ENCODE results near the gene BNIP1. TPM values are rescaled to one million over a fixed set of nuclear protein-coding genes. Genes with fewer than 3 reads are reported as not detected.
"Not testable (repeated sequence)": the region's sequence is repeated elsewhere in the genome, so short reads cannot be mapped to it uniquely, and the experiment has no call there.

The BNIP1 gene
- total RNA-seq, 2 donors from 2014 or later, result 6.8 to 7.3 TPM

- H3K27ac Mint-ChIP-seq, result no peak overlapping the region
- H3K36me3 Mint-ChIP-seq (ENCODE audit: low read depth), result peaks cover 36% of the 10 kb centered on the region
- peaks cover 1% of the 10 kb centered on the region for H3K9me3 Mint-ChIP-seq
Observed at GRCh38 chr5:173114536-173114935, 29.8 kb upstream of the BNIP1 start.

GRCh38 chr5:173119719-173120118 is 24.6 kb upstream of the BNIP1 start:
- H3K27me3 Mint-ChIP-seq (ENCODE audit: insufficient read depth), result no peaks in the 10 kb centered on the region
- no peak overlapping the region for H3K27ac ChIP-seq (ENCODE audit: low read depth, low read length)
- no peak overlapping the region for H3K27ac Mint-ChIP-seq
- peaks cover 11% of the 10 kb centered on the region for H3K9me3 Mint-ChIP-seq
- no peaks in the 10 kb centered on the region for H3K4me1 Mint-ChIP-seq
- no peak overlapping the region for H3K9ac ChIP-seq (ENCODE audit: extremely low read depth, low read length, poor library complexity, severe bottlenecking)
- no peak for TF ChIP-seq CTCF (conservative IDR thresholded peaks at IDR 0.05)
- no peaks in the 10 kb centered on the region for H3K27me3 ChIP-seq (ENCODE audit: control insufficient read depth, insufficient read depth, low read length, poor library complexity, severe bottlenecking)
- no peaks in the 10 kb centered on the region for H3K9me3 ChIP-seq (ENCODE audit: control insufficient read depth, low read length)
- H3K4me3 ChIP-seq (ENCODE audit: low read length), result no peak overlapping the region
- no peak overlapping the region for H3K4me3 Mint-ChIP-seq
- H3K36me3 Mint-ChIP-seq (ENCODE audit: low read depth), result peaks cover 21% of the 10 kb centered on the region
- no peak for DNase-seq
- WGBS, 2 experiments (ENCODE audit: insufficient coverage in 1 of 2, insufficient read length in 1 of 2), result no CpG with 5 or more reads among the region's 1 CpG
- H3K36me3 ChIP-seq (ENCODE audit: control insufficient read depth, insufficient read depth, low read length), result no peaks in the 10 kb centered on the region
- H3K4me1 ChIP-seq (ENCODE audit: control insufficient read depth, insufficient read depth, low read length), result no peaks in the 10 kb centered on the region

More at GRCh38 chr5:173114536-173114935, 29.8 kb upstream of the BNIP1 start:
- Mint-ChIP-seq H3K27me3 (ENCODE audit: insufficient read depth) (no peaks in the 10 kb centered on the region), H3K4me1 (no peaks in the 10 kb centered on the region), H3K4me3 (no peak overlapping the region)
- Histone ChIP-seq H3K36me3 (ENCODE audit: control insufficient read depth, insufficient read depth, low read length) (no peaks in the 10 kb centered on the region), H3K9me3 (ENCODE audit: control insufficient read depth, low read length) (no peaks in the 10 kb centered on the region), H3K27ac (ENCODE audit: low read depth, low read length) (no peak overlapping the region), H3K4me3 (ENCODE audit: low read length) (no peak overlapping the region), H3K4me1 (ENCODE audit: control insufficient read depth, insufficient read depth, low read length) (no peaks in the 10 kb centered on the region), H3K9ac (ENCODE audit: extremely low read depth, low read length, poor library complexity, severe bottlenecking) (no peak overlapping the region), H3K27me3 (ENCODE audit: control insufficient read depth, insufficient read depth, low read length, poor library complexity, severe bottlenecking) (no peaks in the 10 kb centered on the region)
- DNase-seq, result no peak
- no peak for TF ChIP-seq CTCF (conservative IDR thresholded peaks at IDR 0.05)
- WGBS, 2 experiments (ENCODE audit: insufficient coverage in 1 of 2, insufficient read length in 1 of 2), result 94 to 100% methylated on average over 1 of the region's 1 CpG

- no peaks in the 10 kb centered on the region for H3K27me3 Mint-ChIP-seq (ENCODE audit: insufficient read depth)
- TF ChIP-seq CTCF (conservative IDR thresholded peaks at IDR 0.05), result no peak
- Histone ChIP-seq H3K27ac (ENCODE audit: low read depth, low read length) (no peak overlapping the region), H3K9ac (ENCODE audit: extremely low read depth, low read length, poor library complexity, severe bottlenecking) (no peak overlapping the region), H3K27me3 (ENCODE audit: control insufficient read depth, insufficient read depth, low read length, poor library complexity, severe bottlenecking) (no peaks in the 10 kb centered on the region), H3K9me3 (ENCODE audit: control insufficient read depth, low read length) (no peaks in the 10 kb centered on the region), H3K4me3 (ENCODE audit: low read length) (no peak overlapping the region), H3K4me1 (ENCODE audit: control insufficient read depth, insufficient read depth, low read length) (no peaks in the 10 kb centered on the region), H3K36me3 (ENCODE audit: control insufficient read depth, insufficient read depth, low read length) (no peaks in the 10 kb centered on the region)
- H3K9me3 Mint-ChIP-seq, result peaks cover 11% of the 10 kb centered on the region
- H3K27ac Mint-ChIP-seq, result no peak overlapping the region
- DNase-seq, result no peak
- H3K4me3 Mint-ChIP-seq, result no peak overlapping the region
- 60 to 84% methylated on average over 1 to 3 of the region's 3 CpGs for WGBS, 2 experiments (ENCODE audit: insufficient coverage in 1 of 2, insufficient read length in 1 of 2)
- no peaks in the 10 kb centered on the region for H3K4me1 Mint-ChIP-seq
- H3K36me3 Mint-ChIP-seq (ENCODE audit: low read depth), result peaks cover 31% of the 10 kb centered on the region
Observed at GRCh38 chr5:173123416-173123815, 20.9 kb upstream of the BNIP1 start.

GRCh38 chr5:173132166-173132565 is 12.2 kb upstream of the BNIP1 start:
- not testable (repeated sequence) for DNase-seq; H3K9me3 Mint-ChIP-seq; H3K4me3 ChIP-seq (ENCODE audit: low read length); H3K9ac ChIP-seq (ENCODE audit: extremely low read depth, low read length, poor library complexity, severe bottlenecking); H3K4me3 Mint-ChIP-seq; H3K4me1 ChIP-seq (ENCODE audit: control insufficient read depth, insufficient read depth, low read length); H3K27me3 Mint-ChIP-seq (ENCODE audit: insufficient read depth); H3K9me3 ChIP-seq (ENCODE audit: control insufficient read depth, low read length); H3K4me1 Mint-ChIP-seq; H3K27ac Mint-ChIP-seq; H3K36me3 ChIP-seq (ENCODE audit: control insufficient read depth, insufficient read depth, low read length); H3K27me3 ChIP-seq (ENCODE audit: control insufficient read depth, insufficient read depth, low read length, poor library complexity, severe bottlenecking); H3K27ac ChIP-seq (ENCODE audit: low read depth, low read length)
- H3K36me3 Mint-ChIP-seq (ENCODE audit: low read depth), result peaks cover 15% of the 10 kb centered on the region
- 84 to 100% methylated on average over 2 of the region's 6 CpGs for whole genome bisulfite sequencing, 2 experiments (ENCODE audit: insufficient coverage in 1 of 2, insufficient read length in 1 of 2)

Data from endodermal cell (in vitro differentiated cells).